ENCODE results near the gene CLHC1.
"Not testable (repeated sequence)": the region's sequence is repeated elsewhere in the genome, so short reads cannot be mapped to it uniquely, and the experiment has no call there.

The CLHC1 gene

DNA sequence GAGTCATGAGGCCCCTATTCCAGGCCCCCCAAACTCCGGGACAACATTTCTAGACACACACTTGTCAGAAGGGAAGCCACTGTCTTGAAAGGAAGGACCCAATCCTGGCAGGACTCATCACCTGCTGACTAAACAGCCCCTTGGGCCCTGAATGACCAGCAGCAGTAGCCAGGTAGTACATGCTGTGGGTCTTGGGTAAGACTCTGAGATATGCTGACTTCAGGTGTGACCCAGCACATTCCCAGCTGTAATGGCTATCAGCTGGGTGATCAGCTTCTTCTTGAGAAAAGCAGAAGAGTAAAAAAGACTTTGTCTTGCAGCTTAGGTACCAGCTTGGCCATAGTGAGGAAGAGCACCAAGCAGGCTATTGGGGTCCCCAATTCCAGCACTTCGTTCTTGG, 35.6 kb downstream of the CLHC1 start:
- H3K27ac ChIP-seq = no peak overlapping the region
- TF ChIP-seq, protein P1, sequence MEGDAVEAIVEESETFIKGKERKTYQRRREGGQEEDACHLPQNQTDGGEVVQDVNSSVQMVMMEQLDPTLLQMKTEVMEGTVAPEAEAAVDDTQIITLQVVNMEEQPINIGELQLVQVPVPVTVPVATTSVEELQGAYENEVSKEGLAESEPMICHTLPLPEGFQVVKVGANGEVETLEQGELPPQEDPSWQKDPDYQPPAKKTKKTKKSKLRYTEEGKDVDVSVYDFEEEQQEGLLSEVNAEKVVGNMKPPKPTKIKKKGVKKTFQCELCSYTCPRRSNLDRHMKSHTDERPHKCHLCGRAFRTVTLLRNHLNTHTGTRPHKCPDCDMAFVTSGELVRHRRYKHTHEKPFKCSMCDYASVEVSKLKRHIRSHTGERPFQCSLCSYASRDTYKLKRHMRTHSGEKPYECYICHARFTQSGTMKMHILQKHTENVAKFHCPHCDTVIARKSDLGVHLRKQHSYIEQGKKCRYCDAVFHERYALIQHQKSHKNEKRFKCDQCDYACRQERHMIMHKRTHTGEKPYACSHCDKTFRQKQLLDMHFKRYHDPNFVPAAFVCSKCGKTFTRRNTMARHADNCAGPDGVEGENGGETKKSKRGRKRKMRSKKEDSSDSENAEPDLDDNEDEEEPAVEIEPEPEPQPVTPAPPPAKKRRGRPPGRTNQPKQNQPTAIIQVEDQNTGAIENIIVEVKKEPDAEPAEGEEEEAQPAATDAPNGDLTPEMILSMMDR (conservative IDR thresholded peaks at IDR 0.05) = no peak

DNA sequence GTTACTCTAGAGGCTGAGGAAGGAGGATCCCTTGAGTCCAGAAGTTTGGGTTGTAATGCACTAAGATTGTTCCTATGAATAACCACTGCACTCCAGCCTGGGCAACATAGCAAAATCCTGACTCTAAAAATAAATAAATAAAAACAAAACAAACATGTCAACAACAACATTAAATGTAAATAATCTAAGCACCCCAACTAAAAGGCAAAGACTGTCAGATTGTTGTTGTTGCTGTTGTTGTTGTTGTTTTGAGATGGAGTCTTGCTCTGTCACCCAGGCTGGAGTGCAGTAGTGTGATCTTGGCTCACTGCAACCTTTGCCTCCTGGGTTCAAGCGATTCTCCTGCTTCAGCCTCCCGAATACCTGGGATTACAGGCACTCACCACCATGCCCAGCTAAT, 40.2 kb downstream of the CLHC1 start:
- H3K27ac ChIP-seq = not testable (repeated sequence)

DNA sequence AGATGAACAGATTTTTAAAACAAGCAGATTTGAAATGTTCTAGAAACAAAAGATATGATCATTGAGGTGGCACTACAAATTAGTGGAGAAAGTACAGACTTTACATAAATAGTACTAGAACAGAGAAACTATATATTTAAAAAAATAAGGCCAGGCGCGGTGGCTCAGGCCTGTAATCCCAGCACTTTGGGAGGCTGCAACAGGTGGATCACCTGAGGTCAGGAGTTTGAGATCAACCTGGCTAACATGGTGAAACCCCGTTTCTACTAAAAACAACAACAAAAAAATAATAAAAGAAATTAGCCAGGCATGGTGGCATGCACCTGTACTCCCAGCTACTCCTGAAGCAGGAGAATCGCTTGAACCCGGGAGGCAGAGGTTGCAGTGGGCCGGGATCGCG, 45.3 kb downstream of the CLHC1 start:
- not testable (repeated sequence) for H3K27ac ChIP-seq

DNA sequence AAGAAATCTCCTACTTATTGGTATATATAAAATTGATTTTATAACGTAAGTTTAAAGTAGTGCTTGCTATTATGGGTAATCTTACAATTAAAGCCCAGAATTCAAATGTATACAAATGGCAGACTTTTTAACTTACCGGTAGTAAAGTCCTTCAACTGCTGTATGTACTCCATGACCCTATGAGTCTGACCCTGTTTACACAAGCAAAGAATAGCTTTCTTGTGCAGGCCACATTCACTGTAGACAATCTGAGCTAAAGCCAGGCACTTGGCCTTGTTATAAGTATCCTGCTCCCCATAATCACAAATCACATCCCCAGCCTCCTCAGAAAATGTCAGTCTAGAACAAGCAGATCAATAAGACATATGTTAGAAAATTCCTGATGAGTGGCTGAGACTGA, 51.7 kb downstream of the CLHC1 start:
- no peak overlapping the region for H3K27ac ChIP-seq
- TF ChIP-seq, protein P1 (conservative IDR thresholded peaks at IDR 0.05) = no peak

DNA sequence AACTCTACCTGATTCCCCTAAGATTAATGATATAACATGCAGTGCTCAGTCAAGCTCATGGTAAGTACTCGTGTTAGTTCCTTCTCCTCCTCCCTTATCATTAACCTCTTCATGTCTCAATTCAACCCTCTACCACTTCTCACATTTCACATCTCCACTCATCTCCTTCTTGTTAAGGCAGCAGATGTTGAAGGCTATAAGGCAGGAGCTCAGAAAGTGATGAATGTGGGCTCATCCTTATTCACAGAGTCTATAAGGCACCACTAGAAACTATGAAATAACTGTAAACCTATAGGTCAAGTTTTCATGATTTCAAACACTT, 56.0 kb downstream of the CLHC1 start:
- TF ChIP-seq, protein P1 (conservative IDR thresholded peaks at IDR 0.05) = no peak
- no peak overlapping the region for H3K27ac ChIP-seq

DNA sequence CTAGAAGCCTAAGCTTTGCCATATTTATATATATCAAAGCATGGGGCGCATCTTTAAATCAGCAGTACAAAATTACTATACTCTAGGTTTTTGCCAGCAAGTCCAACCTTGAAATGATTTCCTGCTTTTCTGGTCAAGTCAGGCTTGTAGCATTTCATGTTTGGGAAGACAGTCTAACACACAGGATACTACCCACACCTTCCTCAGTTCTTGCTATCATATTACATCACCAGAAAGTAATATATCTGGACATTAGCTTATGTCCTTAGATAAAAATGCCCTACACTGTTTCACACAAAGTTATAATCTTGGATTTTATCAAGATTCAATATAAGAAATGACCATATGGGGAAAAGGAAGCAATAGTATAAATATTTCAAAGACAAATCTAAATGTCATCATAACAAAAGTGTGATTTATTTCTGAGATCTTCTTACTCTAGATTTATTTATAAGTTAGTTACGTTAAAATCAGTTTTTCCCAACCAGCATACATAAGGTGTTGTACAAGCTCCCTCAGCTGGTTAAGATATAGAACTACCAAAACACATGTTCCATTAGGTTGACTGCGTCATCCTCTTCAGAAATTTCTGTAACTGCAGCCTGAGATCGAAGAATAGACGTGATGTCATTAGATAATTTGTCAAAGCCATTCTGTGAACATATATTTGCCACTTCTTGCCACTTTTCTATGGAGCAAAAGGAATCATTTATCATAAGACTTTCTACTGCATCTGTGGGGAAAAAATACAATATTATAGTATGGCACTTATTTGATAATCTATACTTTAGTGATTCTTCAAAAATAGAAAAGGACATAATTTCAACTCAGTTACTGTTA, 56.6 kb downstream of the CLHC1 start:
- TF ChIP-seq, protein P1 (conservative IDR thresholded peaks at IDR 0.05) = peak; percentile 76
- peak overlapping the region; percentile 18; the same call in 1 of the 2 replicates for H3K27ac ChIP-seq

DNA sequence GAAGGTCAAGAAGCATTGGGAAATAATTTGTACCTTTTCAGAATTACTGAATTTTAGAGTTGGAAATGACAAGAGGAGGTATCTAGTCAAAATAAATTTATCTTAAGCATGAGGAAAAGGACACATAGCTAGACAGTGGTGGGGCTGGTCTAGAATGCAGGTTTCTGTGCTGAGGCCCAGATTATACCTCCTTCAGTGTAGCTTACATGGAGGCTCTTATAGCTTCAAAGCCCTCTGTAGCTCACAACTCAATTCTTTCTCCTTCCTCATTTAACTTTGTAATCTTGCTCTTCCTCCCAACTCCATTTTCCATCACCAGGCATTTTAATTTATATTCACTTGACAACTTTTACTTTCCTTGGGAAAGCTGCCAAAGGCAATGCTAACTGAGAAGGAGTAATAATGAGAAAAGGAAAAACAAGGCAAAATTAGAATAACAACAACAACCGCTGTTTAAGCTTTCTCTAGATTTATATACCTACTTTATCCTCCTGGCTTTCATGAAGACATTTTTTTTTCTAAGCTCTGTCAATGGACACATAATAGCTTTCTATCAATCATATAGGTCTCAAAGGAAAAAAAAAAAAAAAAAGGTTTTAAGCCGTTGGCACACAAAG, 58.5 kb downstream of the CLHC1 start:
- no peak overlapping the region for H3K27ac ChIP-seq
- TF ChIP-seq, protein P1 (conservative IDR thresholded peaks at IDR 0.05) = no peak

DNA sequence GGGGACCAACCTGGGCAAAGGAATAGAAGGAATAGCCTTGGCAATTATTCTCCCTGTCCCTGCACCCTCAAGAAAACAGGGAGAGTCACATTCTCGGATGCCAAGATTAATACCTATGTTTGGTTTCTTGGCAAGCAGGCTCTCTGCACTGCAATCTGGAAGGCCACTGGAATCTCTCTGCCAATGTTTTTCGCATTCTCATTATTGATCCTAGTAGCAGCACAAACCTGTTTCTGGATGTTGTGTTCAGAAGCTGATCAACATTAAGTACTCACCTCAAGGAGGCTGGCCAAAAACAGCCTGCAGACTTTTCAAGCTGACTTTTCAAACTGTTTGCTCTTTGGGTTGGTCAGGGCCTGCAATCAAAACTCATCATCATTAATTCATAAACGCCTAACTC, 62.2 kb downstream of the CLHC1 start:
- TF ChIP-seq, protein P1 (conservative IDR thresholded peaks at IDR 0.05) = no peak
- peak overlapping the region; percentile 97 for H3K27ac ChIP-seq

Measured in VCaP (cell line).